GM12872 (cell line): Measurements from ENCODE around the gene SLC45A1.

Source experiments
- CTCF ChIP-seq: IDR thresholded peaks from 3 replicates; pipeline ENCODE4 v1.5.1; 2011; ENCODE audit warnings: low read depth, mild to moderate bottlenecking, low read length, moderate library complexity; ENCODE audit not compliant: insufficient read depth

Gene SLC45A1

GRCh38 chr1:8390707-8391106 lies 72.8 kb downstream of the SLC45A1 start:
- TF ChIP-seq CTCF: no peak

GRCh38 chr1:8392522-8392921 lies 74.6 kb downstream of the SLC45A1 start:
- no peak for TF ChIP-seq CTCF
